ENCODE results near the gene CNEP1R1.
A peak's percentile ranks its signal among the peaks of the same experiment; 100 is the strongest.

Gene CNEP1R1

DNA sequence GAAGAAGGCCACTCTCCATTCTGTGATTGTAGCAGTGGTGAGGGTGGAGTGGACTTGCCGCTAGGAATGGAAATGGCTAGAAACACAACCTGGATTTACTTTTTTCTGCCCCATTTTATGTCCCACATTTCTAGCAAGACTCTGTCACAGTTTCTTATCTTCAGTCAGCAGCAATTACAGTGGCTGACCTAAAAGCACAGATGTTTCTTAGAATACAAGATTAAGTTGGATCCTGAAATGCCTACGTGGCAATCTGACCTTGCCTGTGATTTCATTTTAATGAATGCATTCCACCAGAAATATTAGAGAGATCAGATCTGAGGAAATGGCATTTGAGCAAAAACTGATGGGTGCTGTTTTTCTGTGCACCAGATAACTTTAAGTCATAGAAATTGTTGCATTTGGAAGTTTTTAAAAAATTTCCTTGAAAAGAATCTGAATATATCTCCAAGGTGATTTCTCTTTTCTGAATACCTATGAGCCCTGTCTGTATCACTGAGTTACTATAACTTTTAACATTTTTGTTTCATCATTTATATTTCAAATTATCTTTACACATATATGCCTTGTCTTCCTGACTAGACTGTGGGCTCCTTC lies 46.1 kb downstream of the CNEP1R1 start:
- H2BK120ac ChIP-seq (ENCODE audit: low read depth, low read length), result no peak overlapping the region
- H2BK12ac ChIP-seq (ENCODE audit: low read length in 2 of 2), result no peak overlapping the region
- H3K36me3 ChIP-seq (ENCODE audit: control insufficient read depth in 1 of 2, insufficient read depth in 2 of 2, low read depth in 1 of 2, low read length in 2 of 2), result peaks cover 9 to 46% of the 10 kb centered on the region in 2 experiments
- no peak overlapping the region for H3K27ac ChIP-seq (ENCODE audit: low read length, poor library complexity, severe bottlenecking)
- no peak overlapping the region for H3K4ac ChIP-seq (ENCODE audit: low read depth in 1 of 2, low read length in 2 of 2)
- H3K9me3 ChIP-seq (ENCODE audit: control insufficient read depth, low read length), result no peaks in the 10 kb centered on the region
- no peak overlapping the region for H3K4me3 ChIP-seq (ENCODE audit: insufficient read depth in 1 of 2, low read depth in 1 of 2, low read length in 2 of 2)
- H3K4me1 ChIP-seq (ENCODE audit: control insufficient read depth, insufficient read depth, low read depth, low read length), result peaks cover 12% of the 10 kb centered on the region
- no peak overlapping the region for H2AK5ac ChIP-seq (ENCODE audit: low read length, severe bottlenecking)
- no peak overlapping the region for H3K14ac ChIP-seq (ENCODE audit: low read length in 2 of 2)
- peaks cover 22% of the 10 kb centered on the region for H3K79me1 ChIP-seq (replicated peaks; ENCODE audit: low read length, poor library complexity, severe bottlenecking)
- no peak overlapping the region for H2BK15ac ChIP-seq (ENCODE audit: low read depth, poor library complexity, severe bottlenecking)
- H4K8ac ChIP-seq (ENCODE audit: low read length), result no peak overlapping the region
- H3K23ac ChIP-seq (ENCODE audit: low read length in 2 of 2), result no peak overlapping the region
- no peak overlapping the region for H3K18ac ChIP-seq (ENCODE audit: low read depth in 1 of 2, low read length in 2 of 2)
- no peak overlapping the region for H3K4me2 ChIP-seq (ENCODE audit: low read length, poor library complexity, severe bottlenecking)
- H3K27me3 ChIP-seq (ENCODE audit: control insufficient read depth in 1 of 2, insufficient read depth in 1 of 2, low read length in 2 of 2), result no peaks in the 10 kb centered on the region
- DNase-seq, result no peak
- no peak overlapping the region for H2BK5ac ChIP-seq (ENCODE audit: low read depth, low read length, poor library complexity, severe bottlenecking)
- WGBS, result 100% methylated on average over 1 of the region's 2 CpGs
- H3K9ac ChIP-seq (ENCODE audit: low read length), result peak overlapping the region; percentile 41
- H4K91ac ChIP-seq (ENCODE audit: low read length), result peak overlapping the region; percentile 85
- H2AFZ ChIP-seq (ENCODE audit: low read depth, low read length), result no peak overlapping the region

DNA sequence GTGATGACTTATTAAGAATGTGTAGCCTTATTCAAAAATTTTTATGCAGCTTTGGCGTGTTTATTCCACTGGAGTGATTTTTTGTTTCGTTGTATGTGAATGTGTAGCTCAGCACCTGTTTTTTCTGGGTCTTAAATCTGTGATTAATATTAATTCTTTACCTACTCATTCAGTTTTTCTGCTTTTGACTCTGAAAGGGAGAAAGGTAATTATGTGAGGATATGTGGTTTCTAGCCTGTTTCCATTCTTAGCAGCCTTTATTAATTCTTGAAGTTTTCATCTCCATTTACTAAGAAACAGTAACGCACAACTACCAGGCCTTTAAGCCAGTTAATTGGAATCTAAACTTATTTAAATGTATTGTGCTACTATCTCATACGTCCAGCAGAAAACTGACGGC lies 47.7 kb downstream of the CNEP1R1 start:
- Histone ChIP-seq H3K4ac (ENCODE audit: low read depth in 1 of 2, low read length in 2 of 2) (no peak overlapping the region), H3K18ac (ENCODE audit: low read depth in 1 of 2, low read length in 2 of 2) (no peak overlapping the region), H2BK12ac (ENCODE audit: low read length in 2 of 2) (no peak overlapping the region), H3K27me3 (ENCODE audit: control insufficient read depth in 1 of 2, insufficient read depth in 1 of 2, low read length in 2 of 2) (no peaks in the 10 kb centered on the region), H2BK15ac (ENCODE audit: low read depth, poor library complexity, severe bottlenecking) (no peak overlapping the region), H3K9ac (ENCODE audit: low read length) (no peak overlapping the region), H3K4me2 (ENCODE audit: low read length, poor library complexity, severe bottlenecking) (no peak overlapping the region), H3K4me3 (ENCODE audit: insufficient read depth in 1 of 2, low read depth in 1 of 2, low read length in 2 of 2) (no peak overlapping the region), H2AK5ac (ENCODE audit: low read length, severe bottlenecking) (no peak overlapping the region), H3K23ac (ENCODE audit: low read length in 2 of 2) (no peak overlapping the region), H3K4me1 (ENCODE audit: control insufficient read depth, insufficient read depth, low read depth, low read length) (peaks cover 3% of the 10 kb centered on the region), H3K79me1 (replicated peaks; ENCODE audit: low read length, poor library complexity, severe bottlenecking) (peaks cover 21% of the 10 kb centered on the region), H4K91ac (ENCODE audit: low read length) (no peak overlapping the region), H3K36me3 (ENCODE audit: control insufficient read depth in 1 of 2, insufficient read depth in 2 of 2, low read depth in 1 of 2, low read length in 2 of 2) (peaks cover 16 to 56% of the 10 kb centered on the region in 2 experiments), H3K27ac (ENCODE audit: low read length, poor library complexity, severe bottlenecking) (no peak overlapping the region), H2BK120ac (ENCODE audit: low read depth, low read length) (no peak overlapping the region), H2AFZ (ENCODE audit: low read depth, low read length) (no peak overlapping the region), H2BK5ac (ENCODE audit: low read depth, low read length, poor library complexity, severe bottlenecking) (no peak overlapping the region), H4K8ac (ENCODE audit: low read length) (no peak overlapping the region), H3K9me3 (ENCODE audit: control insufficient read depth, low read length) (no peaks in the 10 kb centered on the region), H3K14ac (ENCODE audit: low read length in 2 of 2) (no peak overlapping the region)
- DNase-seq, result no peak
- 100% methylated on average over 3 of the region's 5 CpGs for WGBS

DNA sequence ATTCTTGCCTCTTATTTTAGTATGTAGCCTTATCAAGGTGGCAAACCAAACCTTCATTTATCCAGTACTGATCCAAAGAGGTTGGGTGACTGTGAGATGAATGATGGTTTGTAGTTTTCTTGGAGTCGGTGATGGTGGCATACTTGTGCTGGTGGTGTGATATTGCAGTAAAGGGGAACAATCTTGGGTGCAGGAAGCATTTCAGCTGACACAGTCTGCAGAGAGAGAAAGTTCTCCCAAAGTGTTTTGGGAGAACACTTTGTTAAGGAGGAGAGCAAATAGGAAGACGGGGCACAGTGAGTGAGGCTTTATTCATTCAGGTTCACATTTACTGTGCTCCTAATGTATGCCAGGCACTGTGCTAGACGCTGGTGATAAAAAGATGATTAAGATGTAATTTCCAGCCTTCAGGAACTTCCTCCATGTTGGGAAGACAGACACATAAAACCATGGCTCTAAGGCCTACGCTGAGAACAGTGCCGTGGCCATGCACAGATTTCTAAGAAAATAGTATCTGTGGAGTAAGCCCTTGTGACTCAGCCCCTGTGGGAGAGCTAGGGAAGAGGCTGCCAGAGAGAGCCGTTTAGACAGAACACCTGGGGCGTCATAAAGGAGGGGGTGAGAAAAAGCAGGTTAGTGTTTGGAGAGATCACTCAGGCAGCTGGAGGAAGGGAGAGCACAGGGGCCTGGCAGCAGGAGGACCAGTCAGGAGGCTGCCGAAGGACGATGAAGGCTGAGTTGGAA lies 54.5 kb downstream of the CNEP1R1 start:
- H2AFZ ChIP-seq (ENCODE audit: low read depth, low read length), result no peak overlapping the region

DNA sequence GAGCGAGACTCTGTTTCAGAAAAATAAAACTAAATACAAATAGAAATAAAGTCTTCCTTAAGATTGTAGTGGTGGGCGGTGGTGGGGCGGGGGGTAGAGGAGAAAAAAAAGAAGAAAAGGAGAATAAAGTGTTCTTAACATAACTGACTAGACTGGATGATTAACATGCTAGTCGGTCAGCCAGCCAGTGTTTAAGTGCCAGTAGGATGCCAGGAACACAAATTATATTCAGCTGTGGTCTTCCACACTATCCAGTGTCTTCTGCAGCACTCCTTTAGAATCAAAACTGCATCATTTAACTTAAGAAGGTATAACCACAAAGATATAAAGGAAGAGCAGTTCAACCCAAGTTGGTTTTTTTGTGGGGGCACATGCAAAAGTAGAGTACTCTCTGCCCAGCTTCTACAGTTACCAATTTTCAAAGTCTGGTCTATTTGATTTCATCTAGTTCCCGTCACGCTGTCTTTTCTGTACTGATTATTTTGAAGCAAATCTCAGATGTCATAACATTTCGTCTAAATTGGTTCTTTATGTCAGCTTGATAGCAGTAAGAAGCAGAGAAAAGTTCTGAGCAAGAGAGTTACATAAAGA lies 56.5 kb downstream of the CNEP1R1 start:
- WGBS, result over 99% methylated on average over 6 of the region's 7 CpGs
- peaks cover 23 to 69% of the 10 kb centered on the region in 2 experiments for H3K36me3 ChIP-seq (ENCODE audit: control insufficient read depth in 1 of 2, insufficient read depth in 2 of 2, low read depth in 1 of 2, low read length in 2 of 2)

More for the DNA sequence above, 54.5 kb downstream of the CNEP1R1 start:
- H3K14ac ChIP-seq (ENCODE audit: low read length in 2 of 2), result no peak overlapping the region
- no peak overlapping the region for H3K9ac ChIP-seq (ENCODE audit: low read length)
- H3K9me3 ChIP-seq (ENCODE audit: control insufficient read depth, low read length), result no peaks in the 10 kb centered on the region
- no peak overlapping the region for H4K91ac ChIP-seq (ENCODE audit: low read length)
- H2BK12ac ChIP-seq (ENCODE audit: low read length in 2 of 2), result no peak overlapping the region
- no peak overlapping the region for H2BK120ac ChIP-seq (ENCODE audit: low read depth, low read length)
- no peak overlapping the region for H3K4me2 ChIP-seq (ENCODE audit: low read length, poor library complexity, severe bottlenecking)
- no peak for DNase-seq
- H2BK15ac ChIP-seq (ENCODE audit: low read depth, poor library complexity, severe bottlenecking), result no peak overlapping the region
- WGBS, result 89% methylated on average over 9 of the region's 9 CpGs
- H3K36me3 ChIP-seq (ENCODE audit: control insufficient read depth in 1 of 2, insufficient read depth in 2 of 2, low read depth in 1 of 2, low read length in 2 of 2), result peaks cover 16 to 61% of the 10 kb centered on the region in 2 experiments
- H2AK5ac ChIP-seq (ENCODE audit: low read length, severe bottlenecking), result no peak overlapping the region
- no peak overlapping the region for H3K4ac ChIP-seq (ENCODE audit: low read depth in 1 of 2, low read length in 2 of 2)
- peaks cover 2% of the 10 kb centered on the region for H3K4me1 ChIP-seq (ENCODE audit: control insufficient read depth, insufficient read depth, low read depth, low read length)
- H4K8ac ChIP-seq (ENCODE audit: low read length), result no peak overlapping the region
- peak overlapping the region; percentile 15 for H3K27ac ChIP-seq (ENCODE audit: low read length, poor library complexity, severe bottlenecking)
- no peak overlapping the region for H3K4me3 ChIP-seq (ENCODE audit: insufficient read depth in 1 of 2, low read depth in 1 of 2, low read length in 2 of 2)
- H3K23ac ChIP-seq (ENCODE audit: low read length in 2 of 2), result no peak overlapping the region
- no peaks in the 10 kb centered on the region for H3K27me3 ChIP-seq (ENCODE audit: control insufficient read depth in 1 of 2, insufficient read depth in 1 of 2, low read length in 2 of 2)
- no peak overlapping the region for H2BK5ac ChIP-seq (ENCODE audit: low read depth, low read length, poor library complexity, severe bottlenecking)
- H3K18ac ChIP-seq (ENCODE audit: low read depth in 1 of 2, low read length in 2 of 2), result no peak overlapping the region
- H3K79me1 ChIP-seq (replicated peaks; ENCODE audit: low read length, poor library complexity, severe bottlenecking), result peaks cover 24% of the 10 kb centered on the region

More for the DNA sequence above, 56.5 kb downstream of the CNEP1R1 start:
- Histone ChIP-seq H2AFZ (ENCODE audit: low read depth, low read length) (no peak overlapping the region), H3K79me1 (replicated peaks; ENCODE audit: low read length, poor library complexity, severe bottlenecking) (peaks cover 25% of the 10 kb centered on the region), H3K14ac (ENCODE audit: low read length in 2 of 2) (no peak overlapping the region), H3K23ac (ENCODE audit: low read length in 2 of 2) (no peak overlapping the region), H2AK5ac (ENCODE audit: low read length, severe bottlenecking) (no peak overlapping the region), H3K4me1 (ENCODE audit: control insufficient read depth, insufficient read depth, low read depth, low read length) (peaks cover 2% of the 10 kb centered on the region), H4K91ac (ENCODE audit: low read length) (no peak overlapping the region), H4K8ac (ENCODE audit: low read length) (no peak overlapping the region), H3K4ac (ENCODE audit: low read depth in 1 of 2, low read length in 2 of 2) (no peak overlapping the region), H2BK120ac (ENCODE audit: low read depth, low read length) (no peak overlapping the region), H2BK5ac (ENCODE audit: low read depth, low read length, poor library complexity, severe bottlenecking) (no peak overlapping the region), H2BK15ac (ENCODE audit: low read depth, poor library complexity, severe bottlenecking) (no peak overlapping the region), H3K9me3 (ENCODE audit: control insufficient read depth, low read length) (no peaks in the 10 kb centered on the region), H3K4me3 (ENCODE audit: insufficient read depth in 1 of 2, low read depth in 1 of 2, low read length in 2 of 2) (no peak overlapping the region), H3K9ac (ENCODE audit: low read length) (no peak overlapping the region), H3K4me2 (ENCODE audit: low read length, poor library complexity, severe bottlenecking) (no peak overlapping the region), H3K18ac (ENCODE audit: low read depth in 1 of 2, low read length in 2 of 2) (no peak overlapping the region), H3K27me3 (ENCODE audit: control insufficient read depth in 1 of 2, insufficient read depth in 1 of 2, low read length in 2 of 2) (no peaks in the 10 kb centered on the region), H3K27ac (ENCODE audit: low read length, poor library complexity, severe bottlenecking) (no peak overlapping the region), H2BK12ac (ENCODE audit: low read length in 2 of 2) (no peak overlapping the region)
- no peak for DNase-seq
